Stimulated activated naive CD4-positive, alpha-beta T cell (primary cell): ENCODE results near the gene GAL3ST2.
"Not testable (repeated sequence)": the region's sequence is repeated elsewhere in the genome, so short reads cannot be mapped to it uniquely, and the experiment has no call there.

Experiments
- DNase-seq, 6 experiments: peaks; one replicate each; lab custom pipeline; 2025; lab: John Stamatoyannopoulos, UW

Gene GAL3ST2

GRCh38 chr2:241748468-241749256 lies 28.0 kb upstream of the GAL3ST2 start:
- DNase-seq: no peak

- DNase-seq: no peak
These were observed 26.4 kb upstream of the GAL3ST2 start for GRCh38 chr2:241750076-241750840.

GRCh38 chr2:241751152-241751551 lies 25.5 kb upstream of the GAL3ST2 start:
- no peak for DNase-seq

GRCh38 chr2:241751776-241752175 lies 24.8 kb upstream of the GAL3ST2 start:
- DNase-seq: no peak

GRCh38 chr2:241752253-241752652 lies 24.4 kb upstream of the GAL3ST2 start:
- no peak for DNase-seq

- DNase-seq: no peak
These were observed 23.8 kb upstream of the GAL3ST2 start for GRCh38 chr2:241752689-241753276.

DNA sequence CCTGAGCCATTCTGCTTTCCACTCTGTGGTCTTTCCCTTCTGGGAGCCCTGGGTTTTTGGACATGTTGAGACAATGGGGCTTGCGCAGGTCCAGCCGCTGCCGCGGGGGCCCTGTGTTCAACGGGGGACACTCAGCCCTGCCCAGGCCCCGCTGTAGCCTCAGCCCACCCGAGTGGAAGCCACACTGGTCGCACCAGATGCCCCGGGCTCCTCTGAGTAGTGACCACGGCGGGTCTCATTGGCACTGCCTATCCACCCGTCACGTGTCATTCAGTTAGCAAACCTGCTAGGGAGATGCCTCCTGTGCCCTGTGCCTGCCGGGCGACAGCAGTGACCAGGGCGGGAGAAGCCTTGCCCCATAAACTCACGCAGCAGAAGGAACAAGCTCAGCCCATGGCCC lies 23.1 kb upstream of the GAL3ST2 start:
- DNase-seq: no peak

- DNase-seq: no peak
These were observed 22.6 kb upstream of the GAL3ST2 start for GRCh38 chr2:241754042-241754441.

DNA sequence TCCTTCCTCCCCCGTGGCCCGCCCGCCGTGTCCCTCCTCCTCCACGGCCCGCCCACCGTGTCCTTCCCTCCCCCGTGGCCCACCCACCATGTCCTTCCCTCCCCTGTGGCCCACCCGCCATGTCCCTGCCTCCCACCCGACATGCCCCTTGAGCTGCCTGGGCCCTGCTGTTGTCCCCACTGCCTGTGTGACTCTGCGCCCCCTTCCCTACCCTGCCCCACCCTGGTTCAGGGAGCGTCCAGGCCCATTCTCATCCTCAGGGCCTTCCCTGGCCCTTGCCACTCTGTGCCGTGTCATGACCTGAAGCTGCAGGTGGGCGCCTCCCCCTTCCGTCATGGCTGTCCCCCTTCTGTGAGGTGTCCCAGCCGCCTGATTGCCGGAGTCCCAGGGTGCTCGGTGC lies 21.5 kb upstream of the GAL3ST2 start:
- DNase-seq: no peak

- no peak for DNase-seq
These were observed 20.8 kb upstream of the GAL3ST2 start for GRCh38 chr2:241755777-241756176.

GRCh38 chr2:241759067-241759807 lies 17.4 kb upstream of the GAL3ST2 start:
- no peak for DNase-seq

- DNase-seq: not testable (repeated sequence)
These were observed 16.7 kb upstream of the GAL3ST2 start for GRCh38 chr2:241759893-241760292.

DNA sequence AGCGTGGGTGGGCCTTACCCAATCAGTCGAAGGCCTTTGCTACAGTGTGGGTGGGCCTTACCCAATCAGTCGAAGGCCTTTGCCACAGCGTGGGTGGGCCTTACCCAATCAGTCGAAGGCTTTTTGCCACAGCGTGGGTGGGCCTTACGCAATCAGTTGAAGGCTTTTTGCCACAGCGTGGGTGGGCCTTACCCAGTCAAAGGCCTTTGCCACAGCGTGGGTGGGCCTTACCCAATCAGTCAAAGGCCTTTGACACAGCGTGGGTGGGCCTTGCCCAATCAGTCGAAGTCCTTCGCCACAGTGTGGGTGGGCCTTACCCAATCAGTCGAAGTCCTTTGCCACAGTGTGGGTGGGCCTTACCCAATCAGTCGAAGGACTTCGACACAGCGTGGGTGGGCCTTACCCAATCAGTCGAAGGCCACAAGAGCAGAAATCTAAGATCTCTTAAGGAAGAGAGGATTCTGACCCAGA lies 16.3 kb upstream of the GAL3ST2 start:
- DNase-seq: peak in 2 of 6 experiments; percentile 6 to 20

DNA sequence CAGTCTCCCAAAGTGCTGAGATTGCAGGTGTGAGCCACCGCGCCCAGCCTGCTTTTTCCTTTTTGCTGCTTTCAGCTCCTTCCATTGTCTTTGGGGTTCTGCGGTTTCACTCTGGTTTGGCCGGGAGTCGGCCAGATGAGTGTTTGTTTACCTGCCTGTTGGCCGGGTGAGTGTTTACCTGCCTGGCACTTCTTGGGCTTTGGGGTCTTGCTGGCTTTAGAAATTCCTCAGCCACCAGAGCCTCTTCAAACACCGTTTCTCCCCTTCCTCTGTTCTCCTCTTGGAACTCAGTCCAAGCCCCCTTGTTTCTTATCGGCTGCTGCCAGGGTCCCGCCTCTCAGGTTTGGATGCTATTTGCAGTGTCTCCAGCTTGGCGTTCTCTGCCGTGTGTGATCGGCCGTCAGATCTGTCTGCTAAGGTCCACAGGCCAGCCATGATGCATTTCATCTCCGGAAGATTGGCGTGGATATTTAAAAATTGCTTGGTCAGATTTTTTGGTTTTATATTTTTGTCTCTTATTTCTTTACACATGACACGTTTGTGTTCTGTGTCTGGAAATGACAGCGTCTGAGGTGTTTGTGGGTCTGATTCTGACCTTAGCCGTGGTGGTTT lies 14.2 kb upstream of the GAL3ST2 start:
- no peak for DNase-seq

DNA sequence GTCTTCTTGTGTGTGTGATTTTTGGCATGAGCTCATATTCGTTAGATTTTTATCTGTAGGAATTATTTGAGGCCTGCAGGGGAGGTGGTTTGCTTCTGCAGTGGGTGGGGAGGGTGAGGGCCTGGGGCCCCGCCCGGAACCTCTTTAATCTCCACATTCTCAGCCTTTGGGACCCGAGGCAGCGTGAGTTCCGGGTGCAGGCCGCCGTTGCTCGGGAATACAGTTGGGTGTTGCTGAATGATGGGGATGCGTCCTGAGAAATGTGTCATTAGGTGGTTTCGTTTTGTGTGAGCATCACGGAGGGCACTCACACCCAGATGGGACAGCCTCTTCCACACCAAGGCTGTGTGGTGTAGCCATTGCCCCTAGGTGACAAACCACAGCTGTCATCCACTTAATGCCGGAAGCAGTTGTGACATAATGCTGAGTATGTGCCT lies 13.7 kb upstream of the GAL3ST2 start:
- DNase-seq: no peak

GRCh38 chr2:241763551-241764274 lies 12.9 kb upstream of the GAL3ST2 start:
- no peak for DNase-seq

- no peak for DNase-seq
These were observed 12.1 kb upstream of the GAL3ST2 start for GRCh38 chr2:241764275-241765241.

DNA sequence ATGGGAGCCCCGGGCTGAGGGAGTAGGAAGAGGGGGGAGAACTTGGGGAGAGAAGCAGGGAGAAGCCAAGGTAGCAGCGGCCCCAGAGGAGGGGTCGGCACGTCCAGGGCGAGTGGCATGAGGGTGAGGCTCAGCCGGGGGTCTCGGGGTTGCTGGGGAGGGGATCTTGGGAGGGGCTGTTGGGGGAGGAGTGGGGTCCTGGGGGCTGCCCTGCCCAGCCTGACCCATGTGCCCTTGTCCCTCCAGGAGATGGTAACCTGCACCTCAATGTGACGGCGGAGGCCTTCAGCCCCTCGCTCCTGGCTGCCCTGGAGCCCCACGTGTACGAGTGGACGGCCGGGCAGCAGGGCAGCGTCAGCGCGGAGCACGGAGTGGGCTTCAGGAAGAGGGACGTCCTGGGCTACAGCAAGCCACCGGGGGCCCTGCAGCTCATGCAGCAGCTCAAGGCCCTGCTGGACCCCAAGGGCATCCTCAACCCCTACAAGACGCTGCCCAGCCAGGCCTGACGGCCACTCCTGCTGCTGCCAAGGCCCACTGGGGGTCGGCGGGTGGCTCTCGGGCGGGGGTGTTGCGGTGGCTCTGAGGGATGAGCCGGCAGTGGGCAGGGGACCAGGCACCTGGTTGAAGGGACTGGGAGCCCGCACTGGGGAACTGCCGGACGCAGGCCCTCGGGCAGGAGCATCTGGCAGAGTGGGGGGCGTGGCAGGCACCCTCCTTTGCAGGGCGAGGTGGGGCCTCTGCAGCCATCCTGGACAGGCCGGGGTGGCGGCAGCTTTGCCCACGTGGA lies 9.0 kb upstream of the GAL3ST2 start:
- no peak for DNase-seq

DNA sequence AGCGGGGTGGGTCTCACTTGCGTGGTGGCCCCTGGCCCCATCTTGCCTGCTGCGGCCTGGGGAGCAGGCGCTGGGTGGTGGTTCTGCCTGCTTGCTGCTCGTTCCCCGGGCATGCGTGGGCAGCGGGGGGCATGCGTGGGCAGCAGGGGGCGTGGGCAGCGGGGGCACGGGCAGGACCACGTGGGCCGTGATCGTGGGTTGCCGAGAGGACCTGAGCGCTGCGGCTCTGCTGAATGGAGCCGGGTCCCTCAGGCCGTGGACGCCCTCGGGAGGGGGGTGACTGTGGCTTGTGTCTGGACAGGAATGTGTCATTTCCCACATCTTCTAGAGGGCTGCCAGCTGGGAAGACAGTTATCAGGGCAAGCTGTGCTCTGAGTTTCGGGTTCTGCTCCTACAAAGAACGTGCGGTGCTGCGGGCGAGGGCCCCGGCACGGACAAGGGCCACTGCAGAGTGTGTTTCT lies 8.3 kb upstream of the GAL3ST2 start:
- no peak for DNase-seq
